HL-60/S4 treated with phorbol 12-myristate 13-acetate at 8.2 ng/mL for 4 days and 3 days (cell line): ENCODE data around the gene RNF149.

Experiments used
- in situ Hi-C: fragments of 300-500 bp; cut with MboI; formaldehyde crosslinking; loops from 2 replicates; pipeline ENCODE4 v1.15.0; 2022; ENCODE audit warnings: low sequenced_read_pairs

The RNF149 gene

DNA sequence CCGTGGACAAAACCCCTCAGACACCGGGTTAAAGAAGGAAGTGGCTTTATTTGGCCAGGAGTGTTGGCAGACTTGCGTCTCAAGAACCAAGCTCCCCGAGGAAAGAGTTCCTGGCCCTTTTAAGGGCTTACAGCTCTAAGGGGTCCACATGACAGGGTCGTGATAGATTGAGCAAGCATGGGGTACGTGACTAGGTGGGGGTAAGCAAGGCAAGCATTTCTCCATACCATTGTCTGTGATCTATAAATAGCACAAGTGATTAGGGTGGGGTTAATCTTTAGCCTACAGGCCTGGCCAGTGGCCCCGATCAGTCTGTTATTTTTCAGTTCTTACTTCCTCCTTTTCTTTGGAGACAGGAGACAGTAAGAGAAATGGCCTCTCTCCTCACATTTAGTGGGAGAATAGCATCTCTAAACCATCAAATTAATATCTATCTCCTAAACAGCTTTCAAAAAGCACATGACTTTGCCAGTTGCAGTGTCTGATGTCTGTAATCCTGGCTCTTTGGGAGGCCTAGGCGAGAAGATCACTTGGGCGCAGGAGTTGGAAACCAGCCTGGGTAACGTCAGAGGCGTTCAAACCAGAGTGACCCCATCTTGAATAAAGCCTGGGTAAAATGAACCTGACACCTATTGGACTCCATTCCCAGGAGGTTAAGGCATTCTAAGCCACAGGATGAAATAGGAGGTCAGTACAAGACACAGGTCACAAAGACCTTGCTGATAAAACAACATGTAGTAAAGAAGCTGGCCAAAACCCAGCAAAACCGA, 74.1 kb downstream of the RNF149 start:
- in situ Hi-C loops: no loop called here

DNA sequence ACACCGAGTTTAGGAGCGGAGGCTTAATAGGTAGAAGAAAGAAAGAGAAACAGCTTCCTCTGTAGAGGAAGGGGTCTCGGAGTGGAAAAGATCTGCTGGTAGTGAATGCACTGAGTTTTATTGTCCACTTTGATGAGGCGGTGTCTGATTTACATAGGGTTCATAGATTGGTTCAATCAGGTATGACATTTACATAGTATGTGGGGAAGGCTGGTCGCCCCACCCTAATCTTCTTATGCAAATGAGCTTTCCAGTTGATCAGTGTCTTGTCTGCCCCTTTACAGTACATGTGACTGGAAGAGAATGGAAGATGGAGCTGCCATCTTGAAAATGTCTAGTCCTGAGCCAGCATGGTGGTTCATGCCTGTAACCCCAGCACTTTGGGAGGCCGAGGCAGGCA, 75.7 kb downstream of the RNF149 start:
- in situ Hi-C loops: no loop called here

- in situ Hi-C loops: no loop called here
Measured at GRCh38 chr2:101231937-101232730, 76.4 kb downstream of the RNF149 start.

DNA sequence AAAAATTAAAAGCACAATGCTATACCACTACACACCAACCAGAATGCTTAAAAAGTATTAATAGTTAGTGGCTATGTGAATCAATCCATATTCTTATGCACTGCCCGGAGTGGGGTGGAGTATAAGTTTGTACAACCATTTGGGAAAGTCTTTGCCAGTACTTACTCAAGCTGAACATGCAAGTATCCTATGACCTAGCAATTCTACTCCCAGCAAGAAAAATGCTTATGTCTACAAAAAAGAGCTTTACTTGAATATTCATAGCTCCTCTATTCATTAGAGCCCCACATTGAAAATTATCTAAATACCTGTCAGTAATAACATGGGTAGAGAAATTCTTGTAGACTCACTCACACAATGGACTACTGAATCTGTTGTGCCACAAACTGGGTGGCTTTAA, 77.3 kb downstream of the RNF149 start:
- in situ Hi-C loops: no loop called here

GRCh38 chr2:101230541-101231001, 77.9 kb downstream of the RNF149 start:
- in situ Hi-C loops: no loop called here
